Putamen (tissue), 1 donor: ENCODE results near the gene ZNF689.
"Not testable (repeated sequence)": the region's sequence is repeated elsewhere in the genome, so short reads cannot be mapped to it uniquely, and the experiment has no call there.

Experiments
- DNase-seq: peaks from one replicate; pipeline ENCODE4 v3.0.0-alpha.2; 2016; ENCODE audit warnings: low spot score

Gene ZNF689

GRCh38 chr16:30609926-30610839 is at the start of gene ZNF689:
Gene ZNF689 (minus strand): TSS chr16:30610389. CDS start chr16:30610041, 348 bp downstream.
- peak; percentile 98 for DNase-seq

GRCh38 chr16:30658731-30659506 is 48.7 kb upstream of the ZNF689 start:
- DNase-seq = peak; percentile 98

- peak; percentile 100 for DNase-seq
These were observed 47.9 kb upstream of the ZNF689 start, which contains the start of gene FBRS for GRCh38 chr16:30657866-30658730. Gene FBRS (plus strand): TSS chr16:30658431. CDS start chr16:30659519, 1,088 bp downstream.

GRCh38 chr16:30656974-30657865 is 47.0 kb upstream of the ZNF689 start:
- no peak for DNase-seq

GRCh38 chr16:30656388-30656787 is 46.2 kb upstream of the ZNF689 start:
- no peak for DNase-seq

- no peak for DNase-seq
These were observed 45.7 kb upstream of the ZNF689 start for GRCh38 chr16:30655815-30656347.

GRCh38 chr16:30654856-30655255 is 44.7 kb upstream of the ZNF689 start:
- DNase-seq = no peak

- no peak for DNase-seq
These were observed 42.5 kb upstream of the ZNF689 start for GRCh38 chr16:30652718-30653117.

- no peak for DNase-seq
These were observed 41.8 kb upstream of the ZNF689 start for GRCh38 chr16:30652005-30652296.

GRCh38 chr16:30651124-30652004 is 41.2 kb upstream of the ZNF689 start:
- DNase-seq = no peak

GRCh38 chr16:30650369-30651123 is 40.4 kb upstream of the ZNF689 start, which contains the start of gene PRR14:
Gene PRR14 (plus strand): TSS chr16:30650960. CDS start chr16:30651646, 686 bp downstream.
- DNase-seq = peak; percentile 100

GRCh38 chr16:30649725-30650368 is 39.7 kb upstream of the ZNF689 start:
- no peak for DNase-seq

GRCh38 chr16:30647274-30647571 is 37.0 kb upstream of the ZNF689 start:
- DNase-seq = no peak

GRCh38 chr16:30645727-30646126 is 35.5 kb upstream of the ZNF689 start:
- DNase-seq = no peak

- no peak for DNase-seq
These were observed 34.2 kb upstream of the ZNF689 start for GRCh38 chr16:30644334-30644830.

- DNase-seq = no peak
These were observed 31.3 kb upstream of the ZNF689 start for GRCh38 chr16:30641378-30641982.

GRCh38 chr16:30637944-30638343 is 27.8 kb upstream of the ZNF689 start:
- DNase-seq = no peak

GRCh38 chr16:30637139-30637538 is 26.9 kb upstream of the ZNF689 start:
- not testable (repeated sequence) for DNase-seq
